Stimulated activated CD8-positive, alpha-beta memory T cell treated with anti-CD3 and anti-CD28 coated beads, Interleukin-15, amount 100 ng/mL, for 48 hours (primary cell): Measurements from ENCODE around the gene HOXD4.

Experiments used
- DNase-seq, 2 donors: peaks; one replicate each; pipeline ENCODE4 v3.0.0-alpha.2; 2020; ENCODE audit warnings: low read depth in 2 of 2

The HOXD4 gene

GRCh38 chr2:176156807-176157498 lies 5.6 kb downstream of the HOXD4 start, which contains the start of gene HOXD3:
Gene HOXD3 (plus strand): TSS chr2:176157307. CDS start chr2:176169115, 11,808 bp downstream.
- no peak for DNase-seq

DNA sequence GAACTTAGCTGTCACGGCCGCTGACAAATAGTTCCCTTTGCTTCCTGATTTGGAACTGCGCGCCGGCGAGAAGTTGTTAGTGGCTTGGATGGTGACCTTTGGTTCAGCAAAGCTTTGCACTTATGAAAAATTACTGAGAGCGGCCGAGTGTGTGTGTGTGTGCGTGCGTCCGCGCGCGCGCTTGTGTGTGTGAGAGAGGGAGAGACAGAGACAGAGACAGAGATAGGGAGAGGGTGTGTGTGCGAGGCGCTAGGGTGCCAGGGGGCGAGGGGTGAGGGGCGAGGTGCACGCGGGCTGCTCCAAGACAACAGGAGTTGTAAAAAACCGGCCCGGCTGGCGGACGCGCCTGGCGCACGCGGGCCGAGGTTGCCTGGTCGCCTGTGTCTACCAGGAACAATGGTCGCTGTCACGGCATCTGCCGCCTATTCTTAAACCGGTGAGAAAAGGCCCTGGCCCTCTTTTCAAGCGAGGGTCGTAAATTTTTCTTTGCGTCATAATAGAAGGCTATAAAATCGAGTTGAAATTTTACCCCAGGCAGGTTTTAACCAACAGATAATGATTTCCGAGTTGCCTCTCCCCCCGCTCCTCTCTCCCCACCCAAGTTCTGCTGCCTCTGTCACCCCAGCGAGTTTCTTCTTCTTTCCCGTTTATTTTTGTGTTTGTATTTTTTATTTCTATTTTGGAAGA lies 6.3 kb downstream of the HOXD4 start:
- no peak for DNase-seq

GRCh38 chr2:176158186-176158591 lies 6.8 kb downstream of the HOXD4 start:
- no peak for DNase-seq

- DNase-seq, result no peak
Observed at GRCh38 chr2:176158855-176159662, 7.7 kb downstream of the HOXD4 start.

- no peak for DNase-seq
Observed at GRCh38 chr2:176159663-176160250, 8.4 kb downstream of the HOXD4 start.

DNA sequence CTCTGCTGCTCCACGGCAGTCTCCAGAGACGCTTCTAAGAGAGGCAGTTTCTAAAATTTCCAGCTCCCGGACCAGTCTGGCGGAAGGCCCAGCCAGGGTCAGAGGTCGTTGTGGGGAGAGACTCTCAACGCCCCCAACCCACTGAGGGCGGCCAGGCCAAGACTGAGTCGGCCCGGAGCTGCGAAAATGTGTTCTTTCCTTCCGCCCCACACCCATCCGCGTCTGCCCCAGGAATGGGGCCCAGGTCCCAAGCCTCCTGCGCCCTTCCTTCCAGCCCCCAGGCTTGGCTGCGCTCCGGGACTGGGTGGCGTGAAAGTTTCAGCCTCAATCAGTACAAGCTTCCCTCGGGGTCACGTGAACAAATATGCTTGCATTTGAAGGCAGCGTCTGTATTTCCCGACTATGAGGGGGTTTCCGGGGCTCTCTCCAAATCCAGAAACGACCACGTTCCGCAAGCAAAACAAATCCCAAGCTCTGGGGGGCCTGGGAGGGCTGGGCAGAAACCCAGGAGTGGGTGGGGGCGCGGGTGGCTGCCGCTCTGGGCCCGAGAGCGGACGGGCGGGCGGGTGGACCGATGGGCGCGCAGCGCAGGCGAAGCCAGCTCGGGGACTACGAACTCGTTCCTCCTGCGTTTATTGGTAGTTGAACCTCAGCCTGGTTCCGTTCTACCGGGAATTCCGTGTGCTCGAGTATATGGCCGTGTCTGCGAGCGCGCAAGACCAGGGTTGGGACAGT lies 9.1 kb downstream of the HOXD4 start:
- no peak for DNase-seq

GRCh38 chr2:176160986-176161824 lies 9.9 kb downstream of the HOXD4 start:
- no peak for DNase-seq

- no peak for DNase-seq
Observed at GRCh38 chr2:176161825-176162626, 10.7 kb downstream of the HOXD4 start.

DNA sequence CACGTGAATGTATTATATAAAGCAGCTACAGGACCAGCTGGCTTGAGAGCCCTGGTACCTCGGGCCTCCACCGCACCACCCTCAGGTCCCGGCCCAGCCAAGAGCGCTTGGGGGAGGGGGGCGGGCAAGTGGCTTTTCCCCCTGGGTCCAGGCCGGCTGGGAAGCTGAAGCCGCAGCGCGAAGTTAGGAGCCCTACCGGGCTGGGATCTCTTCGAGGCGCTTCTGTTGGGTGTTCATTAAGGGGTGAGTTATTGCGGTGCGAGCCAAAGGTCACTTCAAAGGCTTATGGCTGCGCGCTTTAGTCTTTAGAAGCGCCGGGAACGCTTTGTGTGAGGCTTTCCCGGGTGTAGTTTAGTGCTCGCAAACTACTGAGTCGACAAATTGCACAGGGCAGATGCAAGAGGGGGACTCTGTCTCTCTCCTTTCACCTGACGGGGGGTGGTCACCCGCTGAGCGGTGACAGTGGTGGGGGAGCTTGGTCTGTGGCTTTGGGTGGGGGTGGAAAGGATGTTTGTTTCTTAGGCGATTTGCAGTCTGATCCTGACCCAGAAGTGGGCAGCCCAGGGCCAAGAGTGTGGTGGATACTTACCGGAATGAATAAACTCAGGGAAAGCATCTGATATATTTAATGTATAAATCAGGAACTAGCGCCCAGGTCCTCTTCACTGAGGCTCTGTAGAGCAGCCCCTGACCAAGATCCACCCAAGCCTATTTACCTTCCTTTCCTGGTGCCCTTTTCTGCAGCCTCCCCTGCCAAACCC lies 11.7 kb downstream of the HOXD4 start:
- DNase-seq, result no peak

DNA sequence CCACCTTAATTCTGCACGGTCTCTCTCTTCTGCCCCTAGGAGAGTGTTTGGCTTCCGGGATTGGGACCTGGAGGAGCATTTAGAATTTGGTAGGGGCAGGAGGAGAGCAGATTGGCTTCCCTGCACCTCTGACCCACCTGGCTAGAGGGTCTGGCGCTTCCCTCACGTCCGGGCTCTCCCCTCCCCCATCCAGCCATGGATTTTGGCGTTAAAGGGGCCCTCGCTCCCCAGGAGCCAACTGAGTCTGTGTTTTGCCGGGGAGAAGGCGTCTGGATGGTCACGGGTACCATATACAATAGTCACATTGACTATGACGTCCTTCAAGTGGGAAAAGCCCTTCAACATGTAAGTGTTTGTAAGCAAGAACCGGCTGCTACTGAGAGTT lies 12.3 kb downstream of the HOXD4 start:
- no peak for DNase-seq

- DNase-seq, result no peak
Observed at GRCh38 chr2:176164201-176164600, 12.9 kb downstream of the HOXD4 start.

DNA sequence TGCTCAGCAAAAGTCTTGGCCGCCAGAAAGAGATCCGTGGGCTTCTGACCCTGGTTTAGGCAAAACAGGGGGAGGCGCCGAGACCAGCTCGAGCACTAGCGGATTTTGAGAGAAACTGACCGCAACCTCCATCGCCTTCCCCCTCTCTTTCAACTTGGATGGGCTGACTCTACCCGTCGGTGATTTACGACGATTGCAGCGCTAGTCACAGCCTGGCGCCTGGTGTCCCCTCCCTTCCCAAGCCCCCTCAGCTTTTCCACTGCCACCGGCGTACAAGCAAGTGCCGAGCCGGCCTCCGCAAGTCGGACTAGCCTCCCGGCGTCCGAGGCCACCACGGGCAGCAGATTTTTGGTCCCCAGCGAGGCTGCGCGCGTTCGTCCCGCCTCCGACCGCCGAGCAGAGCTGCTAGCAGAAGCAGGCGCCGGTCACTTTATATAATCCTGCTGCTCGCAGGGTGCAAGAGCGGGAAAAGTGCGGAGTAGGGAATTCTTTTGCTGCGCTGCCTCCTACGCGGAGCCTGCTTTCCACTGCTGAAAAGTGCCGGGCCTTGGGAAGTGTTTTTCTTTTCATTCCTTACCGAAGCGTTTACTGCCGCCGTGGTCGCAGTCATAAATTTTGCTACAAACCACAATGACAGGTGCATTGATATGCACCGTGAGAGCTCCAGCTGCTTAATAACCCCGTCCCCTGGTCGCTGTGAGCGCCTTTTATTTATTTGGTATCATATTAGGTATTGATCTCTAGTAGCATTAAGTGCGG lies 13.4 kb downstream of the HOXD4 start:
- DNase-seq, result no peak

DNA sequence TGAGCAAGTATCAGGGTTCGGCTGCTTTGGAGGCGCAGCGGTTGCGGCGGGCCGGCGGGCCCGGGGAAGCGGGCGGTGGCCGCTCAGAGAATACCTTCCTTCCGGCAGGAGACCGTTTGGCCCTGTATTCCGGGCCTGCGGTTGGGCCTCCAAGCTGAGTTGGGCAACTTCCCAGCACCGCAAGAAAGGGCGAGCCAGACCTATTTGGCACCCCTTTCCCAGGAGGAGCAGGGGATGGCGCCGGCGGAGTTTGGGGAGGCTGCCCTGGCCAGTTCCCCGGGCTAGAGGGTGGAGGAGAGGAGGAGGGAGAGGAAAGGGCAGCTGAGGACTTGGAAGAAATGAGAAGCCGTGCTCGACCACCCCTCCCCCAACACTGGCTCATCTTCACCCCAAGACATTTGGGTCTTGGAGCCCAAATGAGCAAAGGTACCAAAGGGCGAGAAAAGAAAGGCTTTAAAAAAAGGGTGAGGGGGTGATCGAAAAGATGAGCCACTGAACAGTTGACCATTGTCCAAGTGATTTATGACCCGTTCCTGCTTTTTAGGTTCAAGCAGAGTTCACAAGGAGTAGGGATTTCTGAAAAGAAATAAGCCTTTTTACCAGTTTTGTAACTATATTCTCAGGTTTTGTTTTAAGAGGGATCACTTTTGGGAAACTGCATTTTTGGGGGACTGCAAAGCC lies 14.2 kb downstream of the HOXD4 start:
- DNase-seq, result no peak

GRCh38 chr2:176166272-176166671 lies 14.9 kb downstream of the HOXD4 start:
- no peak for DNase-seq

GRCh38 chr2:176167398-176167797 lies 16.0 kb downstream of the HOXD4 start:
- no peak for DNase-seq

DNA sequence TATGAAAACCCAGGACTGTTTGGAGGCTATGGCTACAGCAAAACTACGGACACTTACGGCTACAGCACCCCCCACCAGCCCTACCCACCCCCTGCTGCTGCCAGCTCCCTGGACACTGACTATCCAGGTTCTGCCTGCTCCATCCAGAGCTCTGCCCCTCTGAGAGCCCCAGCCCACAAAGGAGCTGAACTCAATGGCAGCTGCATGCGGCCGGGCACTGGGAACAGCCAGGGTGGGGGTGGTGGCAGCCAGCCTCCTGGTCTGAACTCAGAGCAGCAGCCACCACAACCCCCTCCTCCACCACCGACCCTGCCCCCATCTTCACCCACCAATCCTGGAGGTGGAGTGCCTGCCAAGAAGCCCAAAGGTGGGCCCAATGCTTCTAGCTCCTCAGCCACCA lies 17.8 kb downstream of the HOXD4 start:
- DNase-seq, result no peak

DNA sequence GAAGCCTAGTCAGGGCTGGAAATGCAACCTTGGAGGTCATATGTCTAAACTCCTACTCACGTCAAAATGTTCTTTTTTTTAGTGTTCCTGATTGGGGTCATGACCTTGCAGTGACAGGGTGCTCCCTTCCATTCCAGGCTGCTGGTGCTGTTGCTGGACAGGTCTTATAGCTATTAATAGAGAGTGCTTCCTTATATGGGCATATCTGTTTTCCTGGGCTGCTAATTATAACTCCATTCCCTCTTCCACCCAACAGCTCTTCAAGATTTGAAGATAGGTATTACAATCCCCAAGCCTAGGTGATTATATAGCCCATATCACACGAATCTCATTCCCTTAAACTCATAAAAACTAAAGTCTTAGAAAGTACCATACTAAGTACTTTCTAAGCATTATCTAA lies 18.4 kb downstream of the HOXD4 start:
- DNase-seq, result no peak
